Measurements from ENCODE around the gene POLR3K.

Gene POLR3K

GRCh38 chr16:63466-63865 lies 10.1 kb upstream of the POLR3K start:
- TF ChIP-seq CTCF (IDR thresholded peaks at IDR 0.05; ENCODE audit: low read depth, low read length): no peak
- H3K4me3 ChIP-seq (replicated peaks in 1 of 2; ENCODE audit: low read depth in 2 of 2, low read length in 2 of 2): no peak overlapping the region
- no peak for DNase-seq (ENCODE audit: low read depth in 2 of 2)

GRCh38 chr16:62968-63391 lies 9.6 kb upstream of the POLR3K start:
- H3K4me3 ChIP-seq (replicated peaks in 1 of 2; ENCODE audit: low read depth in 2 of 2, low read length in 2 of 2): no peak overlapping the region
- no peak for TF ChIP-seq CTCF (IDR thresholded peaks at IDR 0.05; ENCODE audit: low read depth, low read length)
- no peak for DNase-seq (ENCODE audit: low read depth in 2 of 2)

GRCh38 chr16:62283-62967 lies 9.0 kb upstream of the POLR3K start:
- no peak overlapping the region for H3K4me3 ChIP-seq (replicated peaks in 1 of 2; ENCODE audit: low read depth in 2 of 2, low read length in 2 of 2)
- DNase-seq (ENCODE audit: low read depth in 2 of 2): no peak
- TF ChIP-seq CTCF (IDR thresholded peaks at IDR 0.05; ENCODE audit: low read depth, low read length): no peak

- no peak for TF ChIP-seq CTCF (IDR thresholded peaks at IDR 0.05; ENCODE audit: low read depth, low read length)
- no peak overlapping the region for H3K4me3 ChIP-seq (replicated peaks in 1 of 2; ENCODE audit: low read depth in 2 of 2, low read length in 2 of 2)
These were observed 8.5 kb upstream of the POLR3K start for GRCh38 chr16:61879-62281.

GRCh38 chr16:60929-61878 lies 7.8 kb upstream of the POLR3K start:
- no peak for TF ChIP-seq CTCF (IDR thresholded peaks at IDR 0.05; ENCODE audit: low read depth, low read length)
- no peak overlapping the region for H3K4me3 ChIP-seq (replicated peaks in 1 of 2; ENCODE audit: low read depth in 2 of 2, low read length in 2 of 2)
- no peak for DNase-seq (ENCODE audit: low read depth in 2 of 2)

More at GRCh38 chr16:61879-62281, 8.5 kb upstream of the POLR3K start:
- no peak for DNase-seq (ENCODE audit: low read depth in 2 of 2)

- no peak for DNase-seq (ENCODE audit: low read depth in 2 of 2)
- TF ChIP-seq CTCF (IDR thresholded peaks at IDR 0.05; ENCODE audit: low read depth, low read length): no peak
- no peak overlapping the region for H3K4me3 ChIP-seq (replicated peaks in 1 of 2; ENCODE audit: low read depth in 2 of 2, low read length in 2 of 2)
These were observed 6.8 kb upstream of the POLR3K start for GRCh38 chr16:60166-60565.

All from cardiac fibroblast (primary cell).